ENCODE measurements around the gene CEP55.
"Not testable (repeated sequence)": the region's sequence is repeated elsewhere in the genome, so short reads cannot be mapped to it uniquely, and the experiment has no call there.

CEP55 gene

GRCh38 chr10:93512565-93512964, 16.2 kb downstream of the CEP55 start:
- TF ChIP-seq GATA1 (IDR thresholded peaks at IDR 0.05; ENCODE audit: low read depth, low read length) (no peak), POLR2A (IDR thresholded peaks at IDR 0.05; ENCODE audit: low read length) (no peak)
- DNase-seq = no peak

GRCh38 chr10:93513091-93513490, 16.7 kb downstream of the CEP55 start:
- TF ChIP-seq GATA1 (IDR thresholded peaks at IDR 0.05; ENCODE audit: low read depth, low read length) = no peak
- TF ChIP-seq POLR2A (IDR thresholded peaks at IDR 0.05; ENCODE audit: low read length) = no peak
- DNase-seq = no peak

DNA sequence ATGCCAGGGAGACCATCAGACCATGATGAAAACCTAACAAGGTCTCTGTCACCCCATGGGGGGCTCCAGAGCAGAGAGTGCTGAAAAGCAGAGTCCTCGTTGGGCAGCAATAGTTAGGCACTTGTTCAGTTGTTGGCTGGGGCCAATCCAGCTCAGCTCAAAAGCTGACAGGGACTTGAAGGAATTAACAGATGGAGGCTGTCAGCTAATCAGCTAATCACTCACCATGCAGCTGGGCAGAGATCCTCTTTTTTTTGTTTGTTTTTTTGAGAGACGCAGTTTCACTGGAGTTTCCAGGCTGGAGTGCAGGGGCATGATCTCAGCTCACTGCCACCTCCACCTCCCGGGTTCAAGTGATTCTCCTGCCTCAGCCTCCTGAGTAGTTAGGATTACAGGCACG, 18.1 kb downstream of the CEP55 start:
- TF ChIP-seq GATA1 (IDR thresholded peaks at IDR 0.05; ENCODE audit: low read depth, low read length) (no peak), POLR2A (IDR thresholded peaks at IDR 0.05; ENCODE audit: low read length) (no peak)
- DNase-seq = no peak

DNA sequence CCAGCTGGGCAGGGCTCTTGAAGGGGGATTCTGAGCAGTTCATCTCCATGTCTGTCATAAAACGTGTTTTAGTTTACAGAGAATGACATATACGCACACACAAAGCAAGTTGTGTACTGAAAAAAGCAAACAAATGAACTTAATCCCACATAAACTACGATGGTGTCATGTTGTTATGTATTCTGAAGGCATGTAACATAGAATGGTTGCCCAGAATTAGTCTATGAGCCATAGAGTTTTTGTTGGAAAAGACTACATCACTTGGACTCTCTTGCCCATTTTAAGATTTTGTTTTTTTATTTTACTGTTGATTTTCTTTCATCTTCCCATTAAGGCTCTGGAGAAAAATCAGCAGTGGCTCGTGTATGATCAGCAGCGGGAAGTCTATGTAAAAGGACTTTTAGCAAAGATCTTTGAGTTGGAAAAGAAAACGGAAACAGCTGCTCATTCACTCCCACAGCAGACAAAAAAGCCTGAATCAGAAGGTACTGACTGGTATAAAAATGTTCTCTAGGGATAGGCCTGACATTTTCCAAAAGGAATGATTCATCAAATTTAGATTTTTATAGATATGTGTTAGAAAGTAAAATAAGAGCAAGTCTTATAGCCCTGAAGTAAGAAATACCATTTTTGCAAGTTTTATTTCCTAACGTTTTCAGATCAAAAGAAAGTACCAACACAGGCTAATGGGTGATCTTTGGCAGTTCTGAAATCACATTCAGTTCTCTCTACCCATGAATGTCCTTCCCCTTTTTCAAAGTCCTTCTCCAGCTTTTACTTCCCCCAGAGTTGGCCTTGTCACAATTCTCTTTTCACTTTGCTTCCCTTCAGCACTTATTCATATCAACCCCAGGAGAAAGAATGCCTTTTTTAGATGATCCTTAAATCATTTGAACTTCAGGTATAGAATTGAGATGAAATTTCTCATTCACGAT, 18.9 kb downstream of the CEP55 start:
- DNase-seq = no peak
- no peak for TF ChIP-seq GATA1 (IDR thresholded peaks at IDR 0.05; ENCODE audit: low read depth, low read length)
- no peak for TF ChIP-seq POLR2A (IDR thresholded peaks at IDR 0.05; ENCODE audit: low read length)

- no peak for DNase-seq
- TF ChIP-seq POLR2A (IDR thresholded peaks at IDR 0.05; ENCODE audit: low read length) (no peak), GATA1 (IDR thresholded peaks at IDR 0.05; ENCODE audit: low read depth, low read length) (no peak)
These were observed 19.6 kb downstream of the CEP55 start for GRCh38 chr10:93516006-93516380.

DNA sequence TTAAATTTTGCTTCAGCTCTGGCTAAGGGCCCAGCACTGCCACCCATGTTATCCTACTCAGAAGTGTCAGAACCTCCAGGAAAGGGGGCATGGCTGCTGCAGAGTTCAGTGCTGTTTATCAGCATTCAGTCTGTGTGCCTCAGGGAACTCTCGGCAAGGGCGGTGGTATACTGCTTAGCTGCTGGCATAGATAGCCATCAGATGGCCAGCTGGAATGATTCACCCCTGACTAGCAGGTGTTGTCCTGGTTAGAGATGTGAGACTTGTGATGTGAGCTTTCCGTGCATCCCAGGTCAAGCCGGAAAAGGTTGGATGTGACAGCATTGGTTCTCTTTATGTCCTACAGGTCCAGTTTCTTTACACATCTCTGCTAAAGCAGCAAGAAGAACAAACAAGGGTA, 22.1 kb downstream of the CEP55 start:
- DNase-seq = no peak
- TF ChIP-seq POLR2A (IDR thresholded peaks at IDR 0.05; ENCODE audit: low read length) (no peak), GATA1 (IDR thresholded peaks at IDR 0.05; ENCODE audit: low read depth, low read length) (no peak)

GRCh38 chr10:93535293-93535692, 38.9 kb downstream of the CEP55 start:
- TF ChIP-seq GATA1 (IDR thresholded peaks at IDR 0.05; ENCODE audit: low read depth, low read length) (no peak), POLR2A (IDR thresholded peaks at IDR 0.05; ENCODE audit: low read length) (no peak)
- no peak for DNase-seq

DNA sequence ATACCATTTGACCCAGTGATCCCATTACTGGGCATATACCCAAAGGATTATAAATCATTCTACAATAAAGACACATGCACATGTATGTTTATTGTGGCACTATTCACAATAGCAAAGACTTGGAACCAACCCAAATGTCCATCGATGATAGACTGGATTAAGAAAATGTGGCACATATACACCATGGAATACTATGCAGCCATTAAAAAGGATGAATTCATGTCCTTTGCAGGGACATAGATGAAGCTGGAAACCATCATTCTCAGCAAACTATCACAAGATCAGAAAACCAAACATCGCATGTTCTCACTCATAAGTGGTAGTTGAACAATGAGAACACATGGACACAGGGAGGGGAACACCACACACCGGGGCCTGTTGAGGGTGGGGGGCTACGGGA, 44.5 kb downstream of the CEP55 start:
- DNase-seq = not testable (repeated sequence)

GRCh38 chr10:93541402-93542357, 45.3 kb downstream of the CEP55 start:
- no peak for TF ChIP-seq POLR2A (IDR thresholded peaks at IDR 0.05; ENCODE audit: low read length)
- TF ChIP-seq GATA1 (IDR thresholded peaks at IDR 0.05; ENCODE audit: low read depth, low read length) = no peak
- peak; percentile 20 to 52 for DNase-seq

DNA sequence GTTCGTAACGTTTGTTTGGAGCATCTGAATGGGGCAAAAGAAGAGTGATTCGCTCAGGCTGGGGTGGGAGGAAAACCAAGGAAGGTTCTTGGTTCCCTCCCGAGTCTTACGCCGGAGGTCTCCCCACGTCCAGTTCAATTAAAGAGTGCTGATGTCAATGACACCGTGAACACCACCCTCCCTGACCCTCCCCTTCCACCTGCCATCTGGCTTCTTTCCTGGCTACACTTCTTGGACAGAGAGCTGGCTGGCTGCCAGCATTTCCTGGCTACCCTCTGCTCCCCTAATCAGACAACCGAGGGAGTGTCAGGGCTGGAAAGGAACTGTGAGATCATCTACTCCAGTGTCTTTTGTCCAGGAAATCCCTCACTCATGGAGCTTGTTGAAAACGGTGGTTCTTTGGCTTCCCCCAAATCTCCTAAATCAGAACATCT, 46.0 kb downstream of the CEP55 start:
- TF ChIP-seq GATA1 (IDR thresholded peaks at IDR 0.05; ENCODE audit: low read depth, low read length) = no peak
- no peak for TF ChIP-seq POLR2A (IDR thresholded peaks at IDR 0.05; ENCODE audit: low read length)
- DNase-seq = no peak

DNA sequence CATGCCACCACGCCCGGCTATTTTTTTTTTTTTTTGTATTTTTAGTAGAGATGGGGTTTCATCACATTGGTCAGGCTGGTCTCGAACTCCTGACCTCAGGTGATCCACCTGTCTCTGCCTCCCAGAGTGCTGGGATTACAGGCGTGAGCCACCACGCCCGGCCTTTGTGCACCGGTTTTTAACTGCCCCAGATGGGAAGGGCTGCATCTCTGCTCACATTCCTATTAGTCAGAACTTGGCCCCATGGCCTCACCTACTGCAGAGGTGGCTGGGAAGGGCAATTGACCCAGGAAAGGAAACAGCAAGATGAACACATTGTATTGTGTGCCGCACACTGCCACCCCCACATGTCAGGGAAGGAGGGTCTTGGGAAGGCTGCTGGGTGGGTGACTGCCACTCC, 50.6 kb downstream of the CEP55 start:
- DNase-seq = not testable (repeated sequence)

DNA sequence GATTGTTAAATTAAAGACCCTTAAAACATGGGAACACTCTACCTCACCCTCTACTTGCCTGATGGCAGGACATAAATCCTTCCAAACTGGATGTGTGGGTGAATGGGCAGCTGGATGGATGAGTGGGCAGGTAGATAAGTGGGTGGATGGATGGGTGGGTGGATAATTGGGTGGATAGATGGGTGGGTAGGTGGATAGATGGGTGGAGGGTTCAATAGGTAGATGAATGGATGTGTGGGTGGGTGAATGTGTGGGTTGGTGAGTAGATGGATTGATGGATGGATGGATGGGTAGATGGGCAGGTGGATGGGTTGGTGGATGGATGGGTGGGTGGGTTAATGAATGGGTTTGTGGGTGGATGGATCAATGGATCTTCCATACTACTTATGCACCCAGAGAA, 51.1 kb downstream of the CEP55 start:
- no peak for TF ChIP-seq POLR2A (IDR thresholded peaks at IDR 0.05; ENCODE audit: low read length)
- DNase-seq = no peak

GRCh38 chr10:93548376-93549071, 52.1 kb downstream of the CEP55 start:
- TF ChIP-seq POLR2A (IDR thresholded peaks at IDR 0.05; ENCODE audit: low read length) = no peak
- TF ChIP-seq GATA1 (IDR thresholded peaks at IDR 0.05; ENCODE audit: low read depth, low read length) = no peak
- no peak for DNase-seq

DNA sequence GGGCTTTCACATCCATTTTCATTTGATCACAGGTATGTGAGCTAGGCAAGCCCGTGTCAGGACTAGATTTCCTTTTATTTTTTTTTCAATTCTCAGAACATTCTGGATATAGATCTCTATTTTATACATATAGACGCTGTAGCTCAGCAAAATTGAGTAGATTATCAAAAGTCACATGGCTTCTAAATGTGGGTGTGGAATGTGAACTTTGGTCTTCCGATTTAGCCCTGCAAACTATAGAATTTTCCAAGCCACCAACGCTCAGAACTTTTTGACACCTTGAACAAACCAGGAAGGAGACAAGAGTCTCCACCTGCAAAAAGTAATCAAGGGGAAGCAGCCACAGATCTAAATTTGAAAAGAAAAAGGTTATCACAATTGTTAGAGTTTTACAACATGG, 54.2 kb downstream of the CEP55 start:
- DNase-seq = no peak
- TF ChIP-seq POLR2A (IDR thresholded peaks at IDR 0.05; ENCODE audit: low read length) (no peak), GATA1 (IDR thresholded peaks at IDR 0.05; ENCODE audit: low read depth, low read length) (no peak)

Data from erythroblast (primary cell).